Measurements from ENCODE around the gene BMPR1B.

Gene BMPR1B

GRCh38 chr4:94918543-94918942 is 160.8 kb downstream of the BMPR1B start:
- no peak for DNase-seq

DNA sequence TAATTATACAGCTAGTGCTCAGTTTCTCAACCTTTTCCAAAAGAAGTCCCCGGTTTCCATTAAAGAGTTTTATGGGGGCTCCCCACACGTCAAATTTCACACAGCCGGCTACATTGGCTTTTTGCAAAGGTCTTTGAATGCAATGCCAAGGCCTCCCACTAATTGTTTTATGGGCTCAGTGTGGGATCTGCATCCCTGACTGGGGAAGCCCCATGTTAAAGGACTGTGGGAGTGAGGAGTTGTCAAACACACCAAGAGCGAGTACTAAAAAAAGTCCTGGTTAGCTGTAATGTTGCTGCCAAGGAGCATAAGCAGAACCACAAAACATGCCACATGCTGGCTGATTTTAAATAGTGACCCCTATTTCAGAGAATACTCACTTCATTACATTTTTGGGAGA is 162.6 kb downstream of the BMPR1B start:
- no peak for DNase-seq

DNA sequence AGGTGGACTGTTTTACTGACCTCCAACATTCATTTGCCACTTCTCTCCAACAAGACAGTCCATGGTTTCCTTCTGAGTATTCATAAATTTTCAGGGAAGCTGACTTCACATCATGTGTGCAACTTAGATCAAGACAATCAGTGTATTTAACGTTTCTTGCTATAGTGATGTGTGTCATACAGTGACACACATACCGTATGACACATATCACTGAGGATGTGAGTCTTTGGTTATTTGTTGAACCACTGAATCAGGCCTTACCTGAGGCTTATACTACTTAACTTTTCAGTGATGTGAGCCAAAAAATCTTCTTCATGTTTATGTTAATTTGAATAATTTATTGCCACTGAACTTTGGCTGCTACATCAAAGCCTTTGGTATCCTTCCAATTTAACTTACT is 166.8 kb downstream of the BMPR1B start:
- DNase-seq = no peak

DNA sequence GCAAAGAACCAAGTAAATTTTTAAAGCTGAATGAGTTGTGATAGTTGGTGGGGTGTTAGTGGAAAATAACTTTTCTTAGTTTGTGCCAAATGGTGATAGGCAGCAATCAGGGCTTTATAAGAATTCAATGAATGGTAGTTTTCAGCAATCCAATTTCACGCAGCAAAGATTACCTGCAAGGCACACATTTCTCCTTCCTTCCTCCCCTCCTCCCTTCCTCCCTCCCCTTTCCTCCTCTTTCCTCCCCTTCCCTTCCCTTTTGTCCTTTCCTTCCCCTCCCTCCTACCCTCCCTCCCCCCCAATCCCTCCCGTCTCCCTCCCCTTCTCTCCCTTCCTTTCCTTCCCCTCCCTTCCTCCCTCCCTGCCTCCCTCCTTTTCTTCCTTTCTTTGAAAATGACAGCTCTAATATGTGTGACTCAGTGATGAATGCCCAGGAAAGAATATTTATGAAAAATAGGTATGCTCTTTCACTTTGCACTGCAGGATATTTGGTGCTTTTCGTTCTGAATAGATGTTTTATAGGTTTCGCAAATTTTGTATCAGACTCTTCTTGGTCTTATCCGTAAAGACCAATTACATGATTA is 168.1 kb downstream of the BMPR1B start:
- DNase-seq = no peak

DNA sequence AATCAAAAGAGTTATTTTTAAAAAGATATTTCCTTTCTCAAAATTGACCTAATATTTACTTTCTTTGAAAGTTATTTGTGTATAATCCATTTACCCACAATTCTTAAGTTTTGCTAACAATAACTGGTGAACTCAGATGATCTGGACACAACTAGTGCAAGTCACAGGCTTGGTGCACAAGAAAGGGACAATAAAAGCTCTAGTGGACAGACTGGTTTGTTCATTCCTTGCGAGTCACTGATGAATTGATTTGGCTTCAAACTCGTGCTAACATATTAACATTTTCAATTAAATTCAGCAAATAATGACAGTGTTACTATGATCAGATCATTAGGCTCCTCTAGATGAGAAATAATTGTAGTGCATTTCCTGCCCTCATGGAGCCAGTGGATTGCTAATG is 169.2 kb downstream of the BMPR1B start:
- DNase-seq = no peak

DNA sequence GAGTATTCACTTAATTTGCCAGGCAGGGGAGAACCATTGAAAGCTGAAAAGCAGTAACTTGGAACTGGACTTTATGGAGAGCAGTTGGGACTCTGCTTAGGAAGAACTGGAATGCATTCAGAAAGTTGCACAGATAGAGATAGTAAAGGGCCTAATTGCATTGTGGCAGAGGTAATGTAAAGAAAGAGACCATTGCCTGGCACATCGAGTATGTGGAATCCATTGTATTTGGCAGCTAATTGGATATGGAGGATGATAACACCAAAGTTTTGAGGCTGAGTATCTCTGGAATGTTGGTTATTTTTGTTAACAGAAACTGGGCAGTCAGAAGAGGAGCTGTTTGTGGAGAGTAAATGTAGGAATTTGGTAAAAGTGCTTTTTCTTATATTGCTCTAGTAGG is 169.9 kb downstream of the BMPR1B start:
- no peak for DNase-seq

- DNase-seq = no peak
Observed at GRCh38 chr4:94929696-94930095, 171.9 kb downstream of the BMPR1B start.

DNA sequence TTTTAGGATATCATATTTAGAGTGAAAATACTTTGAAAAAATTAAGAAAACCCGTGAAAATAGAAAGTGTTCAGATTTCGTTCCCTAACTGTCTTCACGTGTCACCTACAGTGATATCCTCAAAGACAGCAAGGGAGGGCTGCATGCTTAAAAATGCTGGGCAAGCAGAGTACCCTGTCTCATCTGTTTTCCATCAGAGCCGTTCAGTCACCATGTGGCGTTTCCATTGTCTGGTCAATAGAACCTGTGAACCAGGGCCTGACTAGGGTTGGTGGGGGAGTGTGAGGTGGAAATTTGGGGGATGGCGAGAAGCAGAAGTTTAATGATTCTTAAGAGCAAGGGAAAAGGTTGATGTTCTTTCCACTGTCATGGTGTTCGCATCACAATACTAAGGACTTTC is 173.9 kb downstream of the BMPR1B start:
- DNase-seq = no peak

DNA sequence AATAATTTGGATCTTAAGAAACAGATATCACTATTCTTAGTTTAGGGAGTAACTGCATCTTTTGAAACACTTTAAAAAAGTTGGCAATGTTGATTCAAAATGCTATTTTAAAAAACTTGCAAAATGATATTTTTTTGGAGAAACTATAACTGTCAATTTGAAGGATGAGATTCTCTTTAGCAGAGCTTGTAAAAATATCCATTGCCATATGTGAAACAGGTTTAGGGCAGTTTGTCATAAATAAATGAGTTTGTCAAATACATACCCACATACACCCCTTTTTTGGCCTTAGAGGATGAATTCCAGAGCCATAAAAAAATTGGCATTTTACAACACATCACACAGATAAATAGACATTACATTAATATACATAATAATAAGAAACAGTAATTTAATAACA is 174.6 kb downstream of the BMPR1B start:
- DNase-seq = no peak

- DNase-seq = no peak
Observed at GRCh38 chr4:94933799-94934198, 176.0 kb downstream of the BMPR1B start.

GRCh38 chr4:94934201-94934600 is 176.4 kb downstream of the BMPR1B start:
- DNase-seq = no peak

DNA sequence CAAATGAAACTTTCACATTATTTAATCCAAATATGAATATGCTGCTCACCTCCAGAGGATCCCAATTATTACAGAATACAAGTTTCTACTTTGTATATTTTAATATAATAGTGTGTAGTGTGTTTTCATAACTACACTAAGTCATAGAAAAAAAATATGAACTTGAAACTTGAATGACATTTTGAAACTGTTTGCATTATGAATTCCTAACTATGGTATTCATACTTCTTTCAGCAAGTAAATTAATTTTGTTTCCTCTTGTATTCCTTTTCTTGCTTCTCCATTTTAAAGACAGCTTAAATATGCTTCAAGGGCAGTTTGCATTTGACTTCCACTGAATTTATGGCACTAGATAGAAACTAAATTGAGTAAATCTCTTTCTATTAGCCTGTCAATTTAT is 177.1 kb downstream of the BMPR1B start:
- DNase-seq = no peak

DNA sequence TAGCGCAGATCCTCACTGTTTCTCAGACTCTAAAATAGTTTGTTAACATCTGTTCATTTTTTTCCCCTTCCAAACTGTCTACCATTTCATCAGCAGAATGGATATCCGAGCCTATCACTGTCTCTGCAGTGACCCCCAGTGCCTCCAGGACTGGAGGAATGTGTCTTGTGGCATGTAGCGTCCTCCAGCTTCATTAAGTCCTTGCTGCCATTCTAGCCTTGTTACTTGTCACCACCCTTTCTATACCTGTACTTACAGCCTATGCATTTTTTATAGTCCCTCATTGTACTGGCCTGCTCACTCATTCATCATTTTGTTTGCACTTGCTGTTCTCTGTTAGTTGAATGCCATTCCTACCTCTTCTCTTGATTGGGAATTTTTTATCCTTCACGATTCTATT is 179.1 kb downstream of the BMPR1B start:
- DNase-seq = no peak

DNA sequence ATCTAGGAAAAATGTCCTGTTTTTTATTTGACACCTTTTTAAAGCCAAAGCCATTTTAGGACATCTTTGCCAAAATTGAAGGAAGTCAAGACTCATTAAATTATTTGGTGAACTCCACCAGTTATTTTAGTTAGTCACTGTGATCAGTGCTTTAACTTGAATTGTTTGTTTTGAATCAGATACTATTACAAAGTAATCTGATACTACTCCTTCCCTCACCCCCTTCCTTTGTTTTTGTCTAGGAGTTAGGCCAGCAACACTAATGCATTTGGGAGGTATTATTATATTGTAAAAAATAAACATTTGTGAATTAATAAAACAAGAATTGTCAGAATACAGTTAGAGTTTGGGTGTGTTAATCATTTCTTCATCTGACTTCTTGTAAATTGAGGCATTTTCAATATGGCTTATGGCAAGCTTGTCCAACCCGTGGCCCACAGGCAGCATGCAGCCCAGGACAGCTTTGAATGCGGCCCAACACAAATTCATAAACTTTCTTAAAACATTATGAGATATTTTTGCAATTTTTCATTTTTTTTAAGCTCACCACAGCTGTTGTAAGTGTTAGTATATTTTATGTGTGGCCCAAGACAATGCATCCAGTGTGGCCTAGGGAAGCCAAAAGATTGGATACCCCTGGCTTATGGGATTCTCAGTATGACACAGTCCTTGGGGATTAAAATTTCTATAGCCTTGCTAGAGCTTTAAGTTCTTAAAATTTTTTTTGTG is 182.2 kb downstream of the BMPR1B start:
- DNase-seq = no peak

DNA sequence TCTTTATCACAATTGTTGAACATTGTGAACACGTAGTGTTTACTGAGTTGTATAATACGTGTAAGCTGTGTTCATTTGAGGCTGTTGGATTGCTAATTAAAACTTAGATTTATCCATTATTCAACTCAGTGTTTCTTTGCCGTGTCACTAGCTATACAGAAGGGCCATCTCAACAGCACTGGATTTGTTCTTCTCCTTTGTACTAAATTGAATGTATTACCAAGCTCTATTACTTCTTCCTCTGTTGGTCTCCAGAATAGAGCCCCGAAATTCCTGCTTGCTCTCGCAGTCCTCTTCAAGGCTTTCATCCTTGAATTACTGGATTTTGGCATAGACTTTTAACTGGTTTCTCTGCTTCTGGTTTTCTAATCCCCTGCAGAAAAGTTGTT is 182.8 kb downstream of the BMPR1B start:
- DNase-seq = no peak

- DNase-seq = no peak
Observed at GRCh38 chr4:94941706-94942105, 184.0 kb downstream of the BMPR1B start.

- DNase-seq = no peak
Observed at GRCh38 chr4:94944726-94945125, 187.0 kb downstream of the BMPR1B start.

DNA sequence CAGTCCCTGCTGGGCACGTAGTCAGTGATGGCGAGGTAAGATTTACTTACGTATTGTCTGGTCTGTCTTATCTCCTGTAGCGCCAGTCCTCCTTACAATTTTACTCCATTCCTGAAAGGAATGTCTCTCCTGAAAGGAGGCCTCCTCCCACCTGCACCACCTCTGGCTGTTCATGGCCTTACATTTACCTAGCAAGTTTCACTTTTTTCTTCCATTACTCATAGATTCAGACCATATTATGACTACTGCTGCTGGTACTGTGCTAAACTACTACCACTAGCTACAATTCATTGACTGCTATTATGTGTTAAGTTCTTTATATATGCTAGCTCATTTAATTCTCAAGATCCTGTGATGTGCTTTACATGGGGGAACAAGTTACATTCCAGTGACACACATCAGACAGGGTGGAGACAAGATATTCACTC is 189.9 kb downstream of the BMPR1B start:
- no peak for DNase-seq

- no peak for DNase-seq
Observed at GRCh38 chr4:94954251-94954650, 196.5 kb downstream of the BMPR1B start.

DNA sequence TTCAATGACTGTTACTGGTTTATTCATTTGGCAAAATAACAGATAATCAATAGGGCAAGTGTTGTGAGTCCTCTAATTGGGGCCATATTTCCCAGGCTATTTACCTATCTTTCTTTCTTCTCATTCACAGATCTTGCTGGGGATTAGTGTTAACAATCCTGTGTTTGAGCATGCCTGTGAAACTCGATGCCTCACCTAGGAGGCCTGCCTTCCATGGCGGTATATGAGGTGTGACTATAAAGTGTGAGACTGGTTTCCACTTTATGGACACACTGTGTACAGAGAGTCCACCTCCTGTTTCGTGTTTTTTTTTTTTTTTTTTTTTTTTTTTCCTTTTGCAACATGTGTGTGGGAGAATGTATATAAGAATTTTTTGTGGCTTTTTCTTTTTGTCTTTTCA is 199.3 kb downstream of the BMPR1B start:
- DNase-seq = no peak

DNA sequence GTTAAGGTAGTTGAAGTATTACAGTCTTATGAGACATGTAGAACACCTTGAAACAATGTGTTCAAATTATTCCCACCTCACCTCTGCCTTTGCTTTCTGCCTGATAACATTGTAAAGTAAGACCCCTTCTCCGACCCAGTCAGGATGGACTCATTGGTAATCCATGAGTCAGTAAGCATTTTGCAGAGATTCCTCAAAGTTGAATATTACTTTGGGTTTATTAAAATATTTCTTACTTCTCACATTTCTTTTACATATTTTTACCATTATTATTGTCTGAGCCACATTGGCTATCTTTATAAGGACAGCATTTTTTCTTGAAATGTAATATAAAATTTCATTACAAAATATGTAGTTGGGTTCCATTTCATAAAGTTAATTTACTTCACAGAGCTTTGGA is 201.6 kb downstream of the BMPR1B start:
- no peak for DNase-seq

DNA sequence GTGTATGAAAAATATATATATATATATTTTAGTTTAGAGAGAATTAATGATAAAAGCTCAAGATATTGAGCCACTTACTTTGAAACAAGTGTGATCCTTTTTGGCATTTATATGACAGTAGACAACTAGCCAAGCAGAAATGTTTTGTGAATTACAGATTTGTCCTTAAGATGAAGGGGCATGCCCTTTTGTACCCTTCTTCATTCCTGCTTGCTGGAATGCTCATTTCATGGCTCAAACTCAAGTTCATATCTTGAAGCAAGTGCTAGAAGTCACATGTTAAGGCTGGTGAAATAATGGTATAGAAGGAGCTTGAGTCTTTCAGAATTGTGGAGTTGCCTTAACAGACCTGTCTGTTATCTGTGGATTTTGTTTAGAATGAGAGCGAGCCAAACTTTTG is 203.0 kb downstream of the BMPR1B start:
- no peak for DNase-seq

DNA sequence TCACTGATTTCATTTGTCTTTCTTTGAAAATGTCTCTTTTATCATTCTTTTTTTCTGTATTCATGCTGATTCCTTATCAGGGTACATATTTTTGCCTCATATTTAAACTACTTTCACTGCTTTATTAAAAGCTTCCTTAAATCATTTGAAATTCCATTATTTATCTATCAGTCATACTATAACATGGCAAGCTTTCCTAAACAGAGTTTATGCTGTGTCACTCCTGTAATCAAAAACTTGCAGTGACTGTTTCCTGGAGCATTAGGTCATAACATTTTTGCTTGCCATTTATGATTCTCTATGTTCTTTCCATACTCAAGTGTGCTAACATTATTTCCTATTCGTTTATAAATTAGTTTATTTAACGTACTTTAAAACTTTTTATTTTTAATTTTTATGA is 203.7 kb downstream of the BMPR1B start:
- DNase-seq = no peak

- no peak for DNase-seq
Observed at GRCh38 chr4:94962484-94962883, 204.7 kb downstream of the BMPR1B start.

DNA sequence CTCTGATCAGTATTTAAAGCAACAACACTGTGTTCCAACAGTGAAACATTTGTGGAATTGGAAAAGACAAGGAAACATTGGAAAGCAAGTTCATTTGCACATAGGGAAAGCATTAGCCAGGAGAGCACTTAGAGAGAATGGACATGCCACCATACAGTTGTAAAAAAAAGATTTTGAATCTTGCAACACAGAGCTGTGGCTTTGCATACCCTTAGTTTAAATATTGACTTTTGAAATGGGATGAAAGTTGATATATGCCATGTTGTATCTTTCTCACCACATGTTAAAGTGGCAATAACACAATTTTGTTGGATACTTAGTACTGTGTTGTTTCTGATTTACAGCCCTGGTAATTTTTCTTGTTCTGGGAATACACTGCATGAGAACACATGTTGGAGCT is 208.1 kb downstream of the BMPR1B start:
- no peak for DNase-seq
